Measurements from ENCODE around the gene HSPA1L. TPM values are rescaled to one million over a fixed set of nuclear protein-coding genes. Genes with fewer than 3 reads are reported as not detected.
"Not testable (repeated sequence)": the region's sequence is repeated elsewhere in the genome, so short reads cannot be mapped to it uniquely, and the experiment has no call there.

HSPA1L gene
- total and polyA plus RNA-seq, 2 donors (not counting 3 experiments of a cell fraction or from before 2014, with no cell fraction given): 0.32 to 0.77 TPM

GRCh38 chr6:31805939-31806469, 9.1 kb downstream of the HSPA1L start:
- FAIRE-seq: peak; percentile 50
- Histone ChIP-seq H3K79me2 (ENCODE audit: control insufficient read depth, insufficient read depth, low read length) (peaks cover 24% of the 10 kb centered on the region), H4K20me1 (replicated peaks; ENCODE audit: control insufficient read depth, extremely low read depth, insufficient read depth, low read length) (no peaks in the 10 kb centered on the region), H2AFZ (ENCODE audit: low read depth, low read length) (peak overlapping the region; percentile 70), H3K9ac (replicated peaks; ENCODE audit: extremely low read depth, insufficient read depth, low read length) (peak overlapping the region; percentile 87), H3K27me3 (ENCODE audit: control insufficient read depth in 2 of 2, insufficient read depth in 2 of 2, low read length in 2 of 2) (no peaks in the 10 kb centered on the region), H3K4me2 (ENCODE audit: insufficient read depth, low read length) (peak overlapping the region; percentile 96), H3K9me1 (replicated peaks; ENCODE audit: control insufficient read depth, extremely low read depth, insufficient read depth, low read length) (no peaks in the 10 kb centered on the region), H3K4me3 (replicated peaks in 1 of 3; ENCODE audit: insufficient read depth in 1 of 3, low read depth in 1 of 3, low read length in 3 of 3) (peak overlapping the region; percentile 77 to 88 (median 87)), H3K27ac (ENCODE audit: insufficient read depth, low read depth, low read length) (peak overlapping the region; percentile 42), H3K9me3 (replicated peaks; ENCODE audit: control insufficient read depth, insufficient read depth, low read length) (no peaks in the 10 kb centered on the region), H3K36me3 (ENCODE audit: control insufficient read depth in 2 of 2, extremely low read depth in 1 of 2, insufficient read depth in 2 of 2, low read length in 2 of 2) (peaks cover 3% of the 10 kb centered on the region in 2 experiments), H3K4me1 (ENCODE audit: control insufficient read depth, extremely low read depth, insufficient read depth, low read length) (peaks cover 11% of the 10 kb centered on the region)
- CTCF ChIA-PET: interaction anchor here (1.0 to 3.1 kb wide), 13 partner anchors 9 to 115 kb away, joined by 3 to 28 read pairs (median 9); partner anchors contain the start of genes DDAH2, HSPA1A, HSPA1B and HSPA1L
- POLR2A ChIA-PET: interaction anchor here (0.6 to 2.4 kb wide), 8 partner anchors 9 to 36 kb away, joined by 3 to 32 read pairs (median 6); partner anchors contain the start of genes HSPA1A, HSPA1B, HSPA1L and VARS1
- dilution Hi-C loops (cut with MboI; ENCODE audit: extremely low pct_ligation_motif_present, low sequenced_read_pairs): no loop called here
- BruUV-seq (replicated peaks): no TSS peak
- no peak for DNase-seq (ENCODE audit: low read depth, low spot score)
- intact Hi-C loops (cut with micrococcal nuclease): loop anchor here (1.0 kb wide), 1 partner anchor 10 kb away; no protein-coding TSS in a partner anchor
- TF ChIP-seq POLR2AphosphoS5 (IDR thresholded peaks at IDR 0.05; ENCODE audit: insufficient read depth, low read depth, low read length) (no peak), MYC (IDR thresholded peaks at IDR 0.05; ENCODE audit: low read depth, low read length) (no peak), GATA2 (IDR thresholded peaks at IDR 0.05; ENCODE audit: insufficient read depth, insufficient read length, low read depth, low read length) (no peak), JUN (IDR thresholded peaks at IDR 0.05; ENCODE audit: borderline replicate concordance, insufficient read depth, insufficient read length, low read depth) (no peak), EZH2 (IDR thresholded peaks at IDR 0.05; ENCODE audit: borderline replicate concordance, low read depth, low read length, severe bottlenecking) (no peak), MAX (IDR thresholded peaks at IDR 0.05; ENCODE audit: insufficient read depth, insufficient read length) (no peak), POLR2A (IDR thresholded peaks at IDR 0.05; ENCODE audit: low read depth, low read length) (no peak), FOS (IDR thresholded peaks at IDR 0.05; ENCODE audit: borderline replicate concordance, insufficient read depth, low read length) (no peak), CTCF (IDR thresholded peaks at IDR 0.05; ENCODE audit: extremely low read depth in 1 of 2, insufficient read depth in 1 of 2, low read depth in 1 of 2, low read length in 2 of 2) (no peak)

GRCh38 chr6:31801031-31801927, 13.8 kb downstream of the HSPA1L start:
- H3K27ac ChIP-seq (ENCODE audit: insufficient read depth, low read depth, low read length); H2AFZ ChIP-seq (ENCODE audit: low read depth, low read length); FAIRE-seq; dilution Hi-C loops (cut with MboI; ENCODE audit: extremely low pct_ligation_motif_present, low sequenced_read_pairs); BruUV-seq (replicated peaks); DNase-seq (ENCODE audit: low read depth, low spot score); intact Hi-C loops (cut with micrococcal nuclease); POLR2A ChIA-PET; H4K20me1 ChIP-seq (replicated peaks; ENCODE audit: control insufficient read depth, extremely low read depth, insufficient read depth, low read length); H3K4me2 ChIP-seq (ENCODE audit: insufficient read depth, low read length); H3K9me1 ChIP-seq (replicated peaks; ENCODE audit: control insufficient read depth, extremely low read depth, insufficient read depth, low read length); H3K36me3 ChIP-seq (ENCODE audit: control insufficient read depth in 2 of 2, extremely low read depth in 1 of 2, insufficient read depth in 2 of 2, low read length in 2 of 2); H3K4me1 ChIP-seq (ENCODE audit: control insufficient read depth, extremely low read depth, insufficient read depth, low read length); H3K4me3 ChIP-seq (replicated peaks in 1 of 3; ENCODE audit: insufficient read depth in 1 of 3, low read depth in 1 of 3, low read length in 3 of 3); H3K27me3 ChIP-seq (ENCODE audit: control insufficient read depth in 2 of 2, insufficient read depth in 2 of 2, low read length in 2 of 2); H3K9ac ChIP-seq (replicated peaks; ENCODE audit: extremely low read depth, insufficient read depth, low read length); H3K9me3 ChIP-seq (replicated peaks; ENCODE audit: control insufficient read depth, insufficient read depth, low read length); CTCF ChIA-PET: not testable (repeated sequence)
- H3K79me2 ChIP-seq (ENCODE audit: control insufficient read depth, insufficient read depth, low read length): peaks cover 22% of the 10 kb centered on the region
